ENCODE measurements around the gene LRRTM3.

The LRRTM3 gene

DNA sequence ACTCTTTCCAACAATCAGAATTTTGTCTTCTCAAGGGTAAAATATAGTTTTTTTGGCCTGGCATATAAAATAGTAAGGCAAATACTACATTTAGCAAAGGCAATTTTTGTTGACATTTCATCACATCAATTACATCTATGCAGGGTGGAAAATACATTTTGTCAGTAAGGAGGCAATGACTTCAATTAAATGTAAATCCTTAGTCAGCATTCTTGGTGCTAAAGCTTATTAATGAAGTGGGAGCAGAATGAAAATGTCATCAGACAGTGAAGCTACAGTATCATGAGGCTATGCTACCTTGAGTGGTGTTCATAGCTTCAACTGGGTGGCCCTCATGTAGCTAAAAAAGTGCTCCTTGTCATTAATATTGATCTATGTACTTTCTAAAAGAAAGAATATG is 8.9 kb downstream of the LRRTM3 start:
- no peak for DNase-seq (ENCODE audit: low spot score)

DNA sequence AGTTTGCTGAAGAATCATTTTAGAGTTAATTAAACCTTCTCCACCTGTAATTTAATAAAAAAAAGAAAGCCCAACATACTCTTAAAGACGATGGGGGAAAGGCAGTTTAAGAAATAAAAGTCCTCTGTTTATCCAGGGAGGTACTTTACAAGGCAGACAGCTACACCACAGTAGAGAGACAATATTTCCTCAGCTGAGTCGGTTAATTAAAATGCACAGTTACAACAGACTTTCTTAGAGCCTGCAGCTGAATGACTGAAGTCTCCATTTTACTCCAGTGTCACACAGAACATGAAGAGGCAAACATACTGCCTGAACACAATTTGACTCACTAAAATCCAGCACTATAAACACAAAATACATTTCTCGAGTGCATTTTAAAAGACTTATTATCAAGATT is 15.1 kb downstream of the LRRTM3 start:
- DNase-seq (ENCODE audit: low spot score) = no peak

DNA sequence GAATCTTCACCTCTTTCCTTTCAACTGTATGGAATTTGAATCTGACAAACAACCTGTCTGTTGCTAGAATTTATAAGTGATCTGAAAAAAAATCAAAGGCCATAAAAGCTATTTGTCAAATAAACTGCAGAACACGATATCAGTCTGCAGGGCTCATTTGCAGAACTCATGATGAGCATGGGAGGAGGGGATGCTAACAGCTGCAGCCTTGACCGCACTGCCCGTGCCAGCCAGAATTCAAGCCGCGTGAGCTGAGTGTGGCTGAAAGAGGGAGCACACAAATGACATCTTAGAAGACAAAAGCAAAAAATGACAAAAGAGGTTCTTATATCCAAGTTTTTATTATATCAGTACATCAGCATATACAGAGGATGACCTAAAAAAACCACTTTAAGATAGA is 15.7 kb downstream of the LRRTM3 start:
- no peak for DNase-seq (ENCODE audit: low spot score)

DNA sequence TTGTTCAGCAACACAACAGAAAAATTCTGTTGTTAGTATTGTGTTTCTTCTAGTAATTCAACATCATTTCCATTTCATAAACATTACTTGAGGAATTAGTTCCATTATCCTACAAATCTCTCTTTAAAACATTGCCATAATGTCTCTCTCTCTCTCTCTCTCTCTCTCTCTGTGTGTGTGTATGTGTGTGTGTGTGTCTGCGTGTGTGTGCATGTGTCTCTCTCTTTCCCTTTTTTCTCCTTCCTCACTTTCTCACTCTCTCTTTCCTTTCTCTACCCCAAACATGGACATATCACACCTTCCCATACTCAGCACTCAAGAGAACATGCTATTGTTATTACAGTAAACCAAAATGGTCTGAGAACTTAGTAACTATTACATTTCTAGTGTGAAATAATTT is 16.6 kb downstream of the LRRTM3 start:
- no peak for DNase-seq (ENCODE audit: low spot score)

DNA sequence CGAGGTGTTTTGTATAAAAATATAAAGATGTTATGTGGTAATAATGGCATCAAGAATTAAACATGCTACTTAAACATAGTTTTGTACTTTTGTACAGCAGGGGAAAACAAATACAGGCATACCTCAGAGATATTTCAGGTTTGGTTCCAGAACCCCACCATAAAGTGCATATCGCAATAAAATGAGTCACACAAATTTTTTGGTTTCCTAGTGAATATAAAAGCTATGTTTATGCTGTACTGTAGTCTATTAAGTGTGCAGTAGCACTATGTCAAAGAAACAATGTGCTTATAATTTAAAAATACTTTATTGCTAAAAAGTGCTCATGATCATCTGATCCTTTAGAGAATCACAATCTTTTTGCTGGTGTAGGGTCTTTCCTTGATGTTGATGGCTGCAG is 17.8 kb downstream of the LRRTM3 start:
- no peak for DNase-seq (ENCODE audit: low spot score)

DNA sequence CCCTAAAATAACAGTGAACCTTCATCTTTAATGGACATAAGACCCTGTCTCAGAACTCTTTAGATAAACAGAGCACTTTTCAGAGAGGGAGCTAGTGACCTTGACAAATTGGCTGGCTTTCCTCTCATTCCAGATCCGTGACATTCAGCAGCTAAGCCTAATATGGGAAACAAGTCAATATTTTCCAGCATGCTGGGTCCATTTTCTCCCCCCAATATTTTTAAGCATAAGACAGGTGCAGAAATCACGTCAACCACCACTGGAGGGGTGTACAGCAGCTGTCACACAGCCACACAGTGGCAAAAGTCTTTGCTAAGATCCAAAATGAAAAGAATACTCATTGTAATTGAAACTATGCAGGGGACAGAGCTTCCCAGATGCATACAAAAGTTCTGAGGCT is 26.1 kb downstream of the LRRTM3 start:
- DNase-seq (ENCODE audit: low spot score) = no peak

DNA sequence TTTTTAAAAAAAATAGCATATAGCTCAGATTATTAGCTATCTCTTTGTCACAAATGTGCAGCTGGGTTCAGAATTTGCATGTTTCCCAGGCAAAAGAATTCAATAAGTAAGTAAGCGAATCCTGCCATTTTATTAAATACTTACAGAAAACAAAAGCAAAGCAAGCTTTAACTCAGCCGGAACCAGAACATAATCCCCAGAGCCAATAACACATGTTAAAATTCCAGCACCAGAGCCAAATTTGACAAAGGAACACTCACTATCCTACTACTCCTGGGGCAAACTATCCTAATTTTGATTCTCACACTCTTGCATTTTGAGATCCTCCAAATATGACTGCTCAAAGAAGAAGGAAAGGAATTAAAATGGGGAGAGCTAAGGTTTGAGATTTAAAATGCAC is 32.6 kb downstream of the LRRTM3 start:
- DNase-seq (ENCODE audit: low spot score) = no peak

DNA sequence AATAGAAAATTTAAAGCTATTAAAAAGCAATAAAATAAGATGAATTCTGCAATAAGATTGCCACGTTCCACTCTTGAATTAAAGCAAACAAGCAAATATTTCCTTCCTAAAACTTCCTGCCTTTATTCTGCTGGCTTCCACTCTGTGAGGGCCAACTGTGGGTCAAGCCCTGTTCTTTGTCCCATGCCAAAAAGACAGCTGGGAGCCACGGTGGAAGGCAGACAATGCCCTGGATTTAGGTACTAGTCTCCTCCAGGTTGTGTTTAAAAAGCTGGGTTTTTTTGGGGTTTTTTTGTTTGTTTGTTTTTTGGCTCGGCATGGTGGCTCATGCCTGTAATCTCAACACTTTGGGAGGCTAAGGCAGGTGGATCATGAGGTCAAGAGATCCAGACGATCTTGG is 39.1 kb downstream of the LRRTM3 start:
- no peak for DNase-seq (ENCODE audit: low spot score)

DNA sequence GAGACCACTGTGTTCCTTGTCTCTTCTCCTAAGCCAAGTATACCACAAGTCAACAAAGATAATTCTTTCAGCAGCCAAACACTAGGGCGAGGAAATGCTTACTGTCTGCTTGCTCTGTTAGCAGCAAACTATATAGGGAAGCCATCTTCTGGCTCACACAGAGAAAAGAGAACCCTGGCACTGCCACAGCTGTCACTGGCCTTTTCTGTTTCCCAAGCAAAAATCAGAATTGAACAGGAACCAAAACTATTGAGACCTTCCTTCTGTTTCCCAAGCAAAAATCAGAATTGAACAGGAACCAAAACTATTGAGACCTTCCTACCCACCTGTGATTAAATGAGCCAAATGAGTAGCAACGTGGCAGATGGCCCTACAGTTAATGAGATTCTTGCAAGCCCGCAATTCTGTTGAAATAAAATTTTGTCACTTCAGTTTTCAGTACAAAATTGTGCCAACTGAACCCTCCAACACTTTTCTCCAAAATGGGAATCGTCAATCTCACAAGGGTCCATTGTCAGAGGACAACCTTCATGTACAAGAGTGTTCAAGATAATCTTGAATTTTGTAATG is 54.5 kb downstream of the LRRTM3 start:
- DNase-seq (ENCODE audit: low spot score) = no peak

DNA sequence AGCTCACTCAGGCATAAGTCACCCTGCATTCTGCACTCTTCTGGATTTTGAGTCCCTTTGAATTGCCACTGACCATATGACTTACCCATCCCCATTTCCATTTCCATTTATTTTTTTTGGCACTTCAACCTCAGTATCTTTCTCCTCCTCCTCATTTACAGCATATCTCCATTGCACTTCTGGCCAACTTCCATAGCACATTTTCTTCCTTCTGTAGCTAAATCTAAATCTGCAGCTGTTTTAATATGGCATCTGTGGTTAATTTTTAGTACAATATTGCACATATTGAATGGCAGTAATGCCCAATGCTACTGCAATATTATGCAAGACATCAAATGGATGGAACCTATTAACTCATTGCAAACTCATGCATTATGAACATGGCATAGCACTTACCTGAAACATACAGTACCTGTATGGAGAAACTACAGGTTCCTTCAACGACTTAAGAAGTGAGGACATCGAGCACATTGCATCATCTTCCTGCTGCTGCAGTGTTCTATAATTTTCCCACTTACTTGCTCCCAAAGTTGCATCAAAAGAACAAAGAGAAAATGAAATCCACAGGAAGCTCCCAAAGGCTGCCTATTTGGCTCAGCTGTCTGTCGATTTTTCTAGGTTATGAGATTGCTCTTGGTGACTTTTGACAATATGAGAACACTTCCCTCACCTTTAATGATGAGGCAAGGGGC is 55.7 kb downstream of the LRRTM3 start:
- no peak for DNase-seq (ENCODE audit: low spot score)

DNA sequence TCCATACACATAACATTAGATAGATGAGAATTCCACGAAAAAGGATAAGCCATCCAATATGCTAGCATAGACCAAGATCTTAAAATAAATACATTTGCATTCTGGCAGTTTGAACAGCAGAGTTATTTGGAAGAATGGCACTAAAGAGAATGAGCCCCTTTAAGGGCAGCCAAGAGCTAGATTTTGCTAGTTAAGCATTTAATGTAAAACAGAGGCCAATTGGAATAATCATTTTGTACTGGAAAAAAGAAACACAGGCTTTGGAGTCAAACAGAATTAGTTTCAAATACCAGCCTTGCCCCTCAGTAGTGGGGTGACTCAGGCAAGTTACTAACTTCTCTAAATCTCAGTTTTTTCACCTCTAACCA is 56.2 kb downstream of the LRRTM3 start:
- no peak for DNase-seq (ENCODE audit: low spot score)

DNA sequence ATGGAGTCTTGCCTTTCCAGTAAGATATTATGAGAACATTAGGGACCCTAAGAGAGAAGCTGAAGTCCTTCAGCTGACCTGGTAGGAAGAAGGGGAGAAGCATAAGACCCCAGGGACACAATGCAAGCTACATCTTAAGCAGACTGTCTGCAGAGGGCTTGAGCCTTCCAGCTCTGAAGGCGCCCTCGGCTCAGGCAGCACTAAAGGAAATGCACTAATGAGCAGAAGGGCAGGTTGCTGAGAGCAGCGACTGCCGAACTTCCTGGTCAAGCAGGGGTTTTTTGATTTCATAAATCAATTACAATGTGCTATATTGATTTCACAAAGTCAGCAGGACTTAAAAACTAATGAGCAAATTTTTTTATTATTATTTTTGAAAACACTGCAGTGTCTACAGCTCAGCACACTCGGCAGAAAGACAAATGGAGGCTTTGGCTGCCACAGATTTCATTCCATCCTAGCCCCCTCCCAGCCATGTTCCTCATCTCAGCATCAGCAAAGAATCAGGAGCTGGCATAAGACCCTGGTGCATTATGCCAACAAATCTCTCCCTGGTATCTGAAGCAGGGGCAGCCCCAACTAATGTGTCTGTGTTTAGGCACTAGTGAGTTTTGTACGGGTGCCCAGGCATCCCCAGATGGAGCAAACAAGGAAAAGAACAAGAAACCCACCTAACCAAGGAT is 57.1 kb downstream of the LRRTM3 start:
- DNase-seq (ENCODE audit: low spot score) = no peak

DNA sequence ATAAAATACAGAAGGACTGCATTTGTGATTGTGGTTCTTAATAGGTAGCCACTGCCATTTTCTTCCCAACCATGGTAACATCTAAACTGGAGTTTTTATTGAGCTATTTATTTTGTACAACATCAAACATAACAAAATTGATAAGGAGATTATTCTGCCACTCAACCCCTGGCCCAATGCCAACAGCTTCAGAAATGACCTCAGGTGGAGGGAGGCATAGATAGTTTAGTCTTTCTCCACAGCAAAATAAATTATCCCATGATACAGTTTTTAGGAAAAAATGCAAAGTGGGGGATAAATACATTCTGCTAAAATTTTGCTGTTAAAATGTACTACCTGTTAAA is 57.6 kb downstream of the LRRTM3 start:
- DNase-seq (ENCODE audit: low spot score) = no peak

DNA sequence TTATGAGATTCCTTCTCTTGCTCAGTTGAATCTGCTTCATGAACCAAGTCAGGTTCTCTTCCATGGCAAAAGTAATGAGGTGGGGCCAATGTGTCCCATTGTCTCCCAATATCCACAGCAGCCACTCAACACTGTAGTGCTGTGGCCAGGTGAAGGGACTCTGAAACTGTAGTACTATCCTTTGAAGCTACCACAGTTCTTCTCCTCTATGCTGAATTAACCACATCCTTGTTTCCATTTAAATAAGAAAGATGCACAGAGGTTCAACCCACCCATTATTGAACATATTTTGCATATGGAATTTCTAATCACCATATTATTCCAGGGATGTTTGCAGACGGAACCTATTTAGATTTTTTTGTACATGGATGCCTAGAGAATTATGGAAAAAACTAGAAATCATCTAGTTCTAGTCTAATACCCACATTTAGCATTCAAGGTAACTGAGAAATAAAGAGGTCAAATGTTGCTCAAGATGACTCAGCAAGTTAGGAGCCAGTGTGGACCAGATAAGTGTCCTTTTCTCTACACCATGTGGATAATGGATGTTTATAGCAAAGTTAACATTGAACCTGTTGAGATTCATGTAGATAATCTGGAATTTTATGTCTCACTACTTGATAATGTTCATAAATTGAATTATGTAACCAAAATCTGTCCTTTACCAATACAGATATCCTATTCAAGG is 64.5 kb downstream of the LRRTM3 start:
- DNase-seq (ENCODE audit: low spot score) = no peak

DNA sequence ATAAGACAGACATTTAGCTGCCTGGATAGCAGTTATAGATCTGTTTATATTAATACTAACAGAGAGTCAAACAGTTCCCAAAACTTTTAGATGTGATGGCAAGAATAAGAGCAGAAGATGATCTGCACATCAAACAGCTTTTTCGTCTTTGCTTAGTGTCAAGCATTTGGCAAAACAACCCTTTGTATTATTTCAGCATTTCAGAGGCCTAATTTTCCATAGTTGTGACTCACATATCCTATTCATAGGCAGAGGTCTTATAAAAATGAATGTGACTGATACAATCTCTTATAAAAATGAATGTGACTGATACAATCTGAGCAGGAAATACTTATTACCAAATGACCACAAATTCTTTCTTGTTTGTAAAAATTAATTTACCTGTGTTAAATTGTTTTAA is 71.2 kb downstream of the LRRTM3 start:
- no peak for DNase-seq (ENCODE audit: low spot score)

DNA sequence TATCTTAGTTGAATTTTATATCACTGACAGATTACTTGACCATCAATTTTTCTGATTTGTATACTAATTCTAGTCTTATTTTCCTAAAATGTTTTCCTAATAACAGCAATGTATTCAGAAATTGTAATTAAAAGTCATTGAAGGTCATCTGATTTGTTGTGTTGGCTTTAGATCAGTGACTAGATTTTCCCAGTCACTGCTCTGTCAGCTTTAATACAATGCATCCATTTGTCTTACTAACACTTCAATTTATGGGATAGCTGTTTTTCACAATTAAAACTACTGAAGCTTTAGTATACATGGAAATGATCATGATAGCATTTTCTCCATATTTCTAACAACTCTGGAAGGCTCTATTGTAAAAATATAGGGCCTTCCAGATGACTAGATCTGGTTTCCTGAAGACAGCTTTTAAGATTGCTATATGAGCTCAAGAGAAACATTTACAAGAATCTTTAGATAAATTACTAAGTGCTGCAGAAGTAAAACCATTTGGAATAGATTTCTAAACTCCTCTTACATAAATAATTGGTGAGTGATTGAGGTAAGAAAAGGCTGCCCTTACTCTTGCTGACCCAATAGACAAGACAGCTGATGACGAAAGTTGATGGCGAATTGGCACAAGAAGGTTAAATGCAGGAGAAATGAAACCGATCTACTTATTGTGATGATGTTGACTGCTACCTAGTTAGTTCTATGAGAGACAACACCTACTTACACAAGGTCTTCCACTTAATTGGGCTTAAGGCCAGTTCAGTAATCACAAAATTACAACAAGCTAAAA is 74.1 kb downstream of the LRRTM3 start:
- no peak for DNase-seq (ENCODE audit: low spot score)

DNA sequence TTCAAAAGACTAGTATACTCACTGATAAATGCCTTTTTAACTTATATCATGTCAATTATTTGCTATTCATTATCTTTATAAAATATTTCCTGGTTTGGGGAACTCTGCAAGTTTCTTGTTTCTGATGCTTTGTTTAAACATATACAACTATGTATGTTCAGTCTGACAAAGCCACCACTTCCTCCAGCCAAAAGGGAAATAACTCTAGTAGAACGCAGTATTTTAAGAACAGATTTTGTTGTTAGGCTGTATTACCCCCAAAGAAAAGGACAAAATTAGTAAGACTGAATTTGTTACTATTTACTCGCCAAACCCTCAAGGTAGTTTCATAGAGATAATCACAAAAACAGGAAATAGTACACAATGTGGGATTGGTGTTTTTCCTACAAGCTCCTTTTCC is 78.9 kb downstream of the LRRTM3 start:
- DNase-seq (ENCODE audit: low spot score) = no peak

DNA sequence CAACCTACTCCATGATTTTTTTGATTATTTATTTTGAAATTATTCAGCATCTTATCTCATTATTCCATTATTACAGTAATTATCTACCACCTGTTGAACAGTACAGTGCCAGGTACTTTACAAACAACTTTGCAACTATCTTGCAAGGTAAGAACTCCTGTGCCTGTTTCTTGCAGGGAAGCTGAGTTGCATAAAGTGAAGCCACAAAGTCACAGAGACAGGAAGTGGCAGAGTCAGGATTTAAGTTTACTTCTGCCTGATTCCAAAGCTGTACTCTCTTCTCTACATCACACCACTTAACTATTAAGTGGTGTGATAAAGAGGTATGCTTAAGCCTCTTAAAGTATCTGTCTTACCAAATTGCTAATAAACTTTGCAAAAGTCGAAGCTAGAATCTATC is 80.1 kb downstream of the LRRTM3 start:
- no peak for DNase-seq (ENCODE audit: low spot score)

DNA sequence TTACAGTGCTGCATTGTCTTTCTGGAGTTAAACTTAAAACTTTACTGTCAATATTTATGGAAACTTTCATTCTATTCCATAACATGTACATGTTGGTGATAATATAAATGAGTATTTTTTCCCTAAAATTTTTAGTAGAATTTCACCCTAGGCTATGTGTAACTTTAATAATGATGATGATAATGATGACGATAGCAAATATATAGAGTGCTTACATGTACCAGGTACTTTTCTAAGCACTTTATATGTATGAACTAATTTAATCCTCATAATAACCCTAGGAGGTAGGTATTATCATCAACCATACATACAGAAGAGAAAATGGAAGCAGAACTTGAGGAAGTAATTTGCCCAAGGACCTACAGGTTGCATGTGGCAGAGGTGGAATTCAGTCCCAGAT is 85.6 kb downstream of the LRRTM3 start:
- DNase-seq (ENCODE audit: low spot score) = no peak

DNA sequence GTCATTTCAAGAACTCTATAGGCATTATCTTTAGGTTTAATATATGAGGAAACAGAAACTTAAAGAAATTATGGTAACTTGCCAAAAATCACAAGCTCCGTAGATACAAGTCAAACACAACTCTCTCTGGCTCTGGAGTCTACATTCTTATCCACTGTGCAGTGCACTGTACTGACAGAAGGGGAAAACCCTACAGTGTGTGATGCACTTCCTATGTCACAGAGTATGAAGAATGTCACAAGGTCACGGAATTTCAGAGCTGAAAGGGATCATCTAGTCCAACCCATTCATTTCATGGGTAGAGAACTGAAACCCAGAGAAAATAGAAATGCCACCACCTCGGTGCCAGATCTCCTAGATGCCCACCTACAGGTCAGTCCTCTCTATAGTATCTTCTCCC is 86.1 kb downstream of the LRRTM3 start:
- DNase-seq (ENCODE audit: low spot score) = no peak

DNA sequence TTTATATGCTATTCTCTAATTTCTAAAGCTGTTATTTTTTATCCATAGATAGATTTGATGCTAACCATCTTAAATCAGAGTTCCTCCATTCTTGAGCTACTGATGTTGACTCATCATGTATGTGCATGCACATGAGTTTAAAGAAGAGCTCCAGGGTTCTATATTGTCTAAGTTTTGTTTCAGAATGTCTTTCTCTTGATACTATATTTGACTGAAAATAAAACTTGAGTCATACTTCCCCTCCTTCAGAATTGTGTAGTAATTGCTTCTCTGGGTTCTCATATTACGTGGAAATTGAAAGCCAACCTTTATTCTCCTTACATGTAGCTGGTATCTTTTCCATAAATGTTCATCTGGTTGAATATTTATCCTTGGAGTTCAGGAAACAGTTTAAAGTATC is 89.4 kb downstream of the LRRTM3 start:
- no peak for DNase-seq (ENCODE audit: low spot score)

DNA sequence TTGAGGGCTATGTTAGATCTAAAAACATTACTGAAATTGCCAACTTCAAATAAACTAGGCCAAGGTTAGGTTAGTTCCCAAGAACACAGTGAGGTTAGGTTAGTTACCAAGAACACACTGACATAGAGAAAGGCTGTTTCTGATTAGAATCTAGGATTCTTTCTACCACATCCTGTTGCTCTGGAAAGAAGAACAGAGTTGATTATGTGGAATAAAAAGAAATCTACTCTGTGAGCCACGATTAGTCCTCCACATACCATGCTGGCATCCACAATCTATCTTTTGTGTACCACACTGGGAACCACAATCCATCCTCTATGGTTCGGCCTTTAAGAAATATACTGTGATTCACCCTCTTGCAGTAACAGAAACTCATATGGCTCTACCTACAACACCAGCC is 91.4 kb downstream of the LRRTM3 start:
- DNase-seq (ENCODE audit: low spot score) = no peak

DNA sequence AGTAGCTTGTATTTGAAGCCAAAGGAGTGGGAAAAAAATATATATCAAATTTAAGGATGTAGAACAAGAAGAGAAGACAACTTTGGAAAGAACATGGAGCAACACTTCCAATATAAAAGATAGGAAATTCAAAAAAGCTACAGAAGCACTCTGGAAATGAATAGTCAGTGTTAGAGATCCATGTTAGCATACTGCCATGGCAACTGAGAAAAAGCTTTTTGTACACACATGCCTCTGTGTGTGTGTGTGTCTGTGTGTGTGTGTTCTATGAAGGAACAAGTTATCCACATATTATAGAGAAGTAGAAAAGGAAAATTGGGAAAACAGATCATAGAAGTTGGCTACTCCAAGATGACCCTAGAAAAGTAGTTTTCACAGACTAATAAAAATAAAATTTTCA is 96.3 kb downstream of the LRRTM3 start:
- DNase-seq (ENCODE audit: low spot score) = no peak

Measured in RKO (cell line).